ENCODE data around the gene SMTNL1. TPM values are rescaled to one million over a fixed set of nuclear protein-coding genes. Genes with fewer than 3 reads are reported as not detected.

Gene SMTNL1, protein sequence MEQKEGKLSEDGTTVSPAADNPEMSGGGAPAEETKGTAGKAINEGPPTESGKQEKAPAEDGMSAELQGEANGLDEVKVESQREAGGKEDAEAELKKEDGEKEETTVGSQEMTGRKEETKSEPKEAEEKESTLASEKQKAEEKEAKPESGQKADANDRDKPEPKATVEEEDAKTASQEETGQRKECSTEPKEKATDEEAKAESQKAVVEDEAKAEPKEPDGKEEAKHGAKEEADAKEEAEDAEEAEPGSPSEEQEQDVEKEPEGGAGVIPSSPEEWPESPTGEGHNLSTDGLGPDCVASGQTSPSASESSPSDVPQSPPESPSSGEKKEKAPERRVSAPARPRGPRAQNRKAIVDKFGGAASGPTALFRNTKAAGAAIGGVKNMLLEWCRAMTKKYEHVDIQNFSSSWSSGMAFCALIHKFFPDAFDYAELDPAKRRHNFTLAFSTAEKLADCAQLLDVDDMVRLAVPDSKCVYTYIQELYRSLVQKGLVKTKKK
- total RNA-seq: not detected
- long read RNA-seq, donor 1: 0 reads
- long read RNA-seq, donor 2, partial matches to known transcripts: 0 of 1 reads
- long read RNA-seq, donor 2, other reads (novel, unspliced or antisense): 1 of 1 reads

DNA sequence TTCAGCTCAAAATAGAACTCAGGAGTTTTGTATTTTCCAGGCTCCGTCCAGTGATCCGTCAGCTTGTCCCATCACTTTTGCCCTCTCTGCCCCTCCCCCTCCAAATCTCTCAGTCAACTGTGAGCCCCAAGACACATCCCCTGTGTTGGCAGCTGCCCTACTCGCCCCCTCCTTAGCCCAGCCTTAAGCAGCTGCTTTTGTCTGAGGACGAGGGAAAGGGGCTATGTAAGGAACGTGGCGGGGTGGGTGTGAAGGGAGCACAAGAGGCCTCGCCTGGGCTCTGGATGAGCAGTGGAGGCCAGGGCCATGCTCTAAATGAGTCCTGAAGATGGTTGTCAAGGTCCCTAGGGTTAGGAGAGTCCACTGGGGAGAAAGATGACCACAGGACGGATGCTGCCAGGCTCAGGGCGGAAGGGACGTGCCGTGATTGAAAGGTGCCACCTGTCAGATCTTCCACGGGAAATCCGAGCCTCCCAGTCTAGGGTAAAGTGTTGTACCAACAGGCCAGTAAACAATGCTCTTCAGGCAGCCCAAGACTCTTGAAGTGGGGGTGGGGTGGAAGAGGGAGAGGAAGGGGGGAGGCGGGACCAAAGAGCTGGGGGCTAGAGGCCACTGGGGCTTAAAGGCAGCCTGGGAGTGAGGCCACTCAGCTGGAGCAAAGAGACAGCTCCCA, at the start of gene SMTNL1:
SMTNL1 (plus strand) TSS at position 649 of the 673 bp plus-strand sequence. CDS start 5,048 bp downstream, outside the sequence.
- intact Hi-C loops (cut with DNase I, micrococcal nuclease): no loop called here
- DNase-seq (no peak), ATAC-seq (no peak)
- Histone ChIP-seq H3K36me3 (ENCODE audit: low read depth) (no peaks in the 10 kb centered on the region), H3K4me1 (ENCODE audit: low read depth) (no peaks in the 10 kb centered on the region), H3K9me3 (no peaks in the 10 kb centered on the region), H3K4me3 (no peak within 1 kb of the TSS)
- TF ChIP-seq, protein P1, sequence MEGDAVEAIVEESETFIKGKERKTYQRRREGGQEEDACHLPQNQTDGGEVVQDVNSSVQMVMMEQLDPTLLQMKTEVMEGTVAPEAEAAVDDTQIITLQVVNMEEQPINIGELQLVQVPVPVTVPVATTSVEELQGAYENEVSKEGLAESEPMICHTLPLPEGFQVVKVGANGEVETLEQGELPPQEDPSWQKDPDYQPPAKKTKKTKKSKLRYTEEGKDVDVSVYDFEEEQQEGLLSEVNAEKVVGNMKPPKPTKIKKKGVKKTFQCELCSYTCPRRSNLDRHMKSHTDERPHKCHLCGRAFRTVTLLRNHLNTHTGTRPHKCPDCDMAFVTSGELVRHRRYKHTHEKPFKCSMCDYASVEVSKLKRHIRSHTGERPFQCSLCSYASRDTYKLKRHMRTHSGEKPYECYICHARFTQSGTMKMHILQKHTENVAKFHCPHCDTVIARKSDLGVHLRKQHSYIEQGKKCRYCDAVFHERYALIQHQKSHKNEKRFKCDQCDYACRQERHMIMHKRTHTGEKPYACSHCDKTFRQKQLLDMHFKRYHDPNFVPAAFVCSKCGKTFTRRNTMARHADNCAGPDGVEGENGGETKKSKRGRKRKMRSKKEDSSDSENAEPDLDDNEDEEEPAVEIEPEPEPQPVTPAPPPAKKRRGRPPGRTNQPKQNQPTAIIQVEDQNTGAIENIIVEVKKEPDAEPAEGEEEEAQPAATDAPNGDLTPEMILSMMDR (IDR thresholded peaks at IDR 0.05): no peak

DNA sequence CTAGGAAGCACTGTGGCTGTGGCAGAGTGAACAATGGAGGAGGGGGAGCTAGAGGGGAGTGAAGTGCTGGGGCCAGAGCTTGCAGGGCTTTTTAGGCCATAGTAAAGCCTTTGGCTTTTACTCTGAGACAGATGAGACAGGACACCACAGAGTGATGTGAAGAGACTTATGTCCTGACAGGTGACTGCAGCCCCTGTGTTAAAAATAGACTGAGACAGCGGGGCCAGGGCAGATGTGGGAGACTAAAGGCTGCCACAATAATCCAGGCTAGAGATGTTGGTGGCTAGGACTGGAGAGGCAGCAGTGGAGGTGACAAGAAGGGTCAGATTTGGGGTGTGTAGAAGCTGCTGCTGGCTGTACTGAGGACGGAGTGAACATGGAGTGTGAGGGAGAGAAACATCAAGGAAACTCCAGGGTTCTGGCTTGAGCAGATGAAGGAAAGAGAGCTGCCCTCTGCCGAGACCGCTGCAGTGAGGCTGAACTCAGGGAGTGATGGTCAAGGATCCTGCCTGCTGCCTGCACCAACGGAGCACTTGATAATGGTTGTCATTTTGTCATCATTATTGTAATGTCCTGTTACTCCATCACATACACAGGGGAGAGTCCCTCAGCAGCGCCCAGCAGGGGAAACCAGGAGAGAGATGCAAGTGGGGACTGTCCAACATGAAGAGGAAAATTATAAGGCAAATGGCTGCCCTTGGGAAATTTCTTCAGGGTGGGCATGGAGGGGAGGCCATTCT, 49.3 kb upstream of the SMTNL1 start:
- intact Hi-C loops (cut with DNase I, micrococcal nuclease): no loop called here
- H3K4me3 ChIP-seq: no peak overlapping the region
- H3K36me3 ChIP-seq (ENCODE audit: low read depth): no peaks in the 10 kb centered on the region
- DNase-seq (no peak), ATAC-seq (no peak)
- peaks cover 2% of the 10 kb centered on the region for H3K4me1 ChIP-seq (ENCODE audit: low read depth)
- H3K9me3 ChIP-seq: no peaks in the 10 kb centered on the region
- TF ChIP-seq, protein P1 (IDR thresholded peaks at IDR 0.05): no peak

DNA sequence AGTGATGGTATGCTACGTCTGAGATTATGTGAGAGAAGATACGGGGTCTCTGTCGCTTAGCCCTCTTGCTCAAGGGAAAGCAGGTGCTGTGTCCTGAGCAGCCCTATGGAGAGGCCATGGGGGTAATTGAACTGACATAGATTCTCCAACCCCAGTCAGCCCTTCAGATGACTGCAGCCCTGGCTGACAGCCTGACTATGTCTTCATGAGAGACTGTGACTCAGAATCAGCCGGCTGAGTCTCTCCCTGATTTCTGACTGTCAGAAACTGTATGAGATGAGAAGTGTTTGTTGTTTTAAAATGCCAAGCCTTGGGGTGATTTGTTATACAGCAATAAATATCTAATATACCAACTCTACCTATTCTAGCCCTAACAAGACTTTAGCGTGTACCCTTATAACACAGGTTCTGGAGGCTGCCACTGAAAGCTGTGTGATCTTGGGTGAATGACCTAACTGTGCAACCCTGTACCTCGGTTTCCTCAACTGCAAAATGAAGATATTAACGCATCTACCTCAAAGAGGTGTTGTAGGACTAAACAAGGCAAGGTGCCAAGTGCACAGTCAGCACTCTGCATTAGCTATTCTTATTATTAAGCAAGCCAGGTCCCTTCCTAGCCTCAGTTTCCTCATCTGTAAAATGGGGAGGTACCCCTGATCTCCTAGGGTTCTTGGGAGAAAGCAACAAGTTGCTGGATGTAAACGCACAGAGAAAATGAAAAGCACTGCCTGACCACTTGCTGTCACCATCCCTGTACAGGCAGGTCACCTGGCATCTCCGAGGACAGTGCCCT, 46.7 kb upstream of the SMTNL1 start:
- Histone ChIP-seq H3K4me1 (ENCODE audit: low read depth) (no peaks in the 10 kb centered on the region), H3K4me3 (no peak overlapping the region), H3K9me3 (no peaks in the 10 kb centered on the region), H3K36me3 (ENCODE audit: low read depth) (no peaks in the 10 kb centered on the region)
- no peak for DNase-seq
- intact Hi-C loops (cut with DNase I, micrococcal nuclease): loop anchor here (5.0 kb wide), 1 partner anchor 37 kb away; no protein-coding TSS in a partner anchor
- TF ChIP-seq, protein P1 (IDR thresholded peaks at IDR 0.05): no peak
- no peak for ATAC-seq

DNA sequence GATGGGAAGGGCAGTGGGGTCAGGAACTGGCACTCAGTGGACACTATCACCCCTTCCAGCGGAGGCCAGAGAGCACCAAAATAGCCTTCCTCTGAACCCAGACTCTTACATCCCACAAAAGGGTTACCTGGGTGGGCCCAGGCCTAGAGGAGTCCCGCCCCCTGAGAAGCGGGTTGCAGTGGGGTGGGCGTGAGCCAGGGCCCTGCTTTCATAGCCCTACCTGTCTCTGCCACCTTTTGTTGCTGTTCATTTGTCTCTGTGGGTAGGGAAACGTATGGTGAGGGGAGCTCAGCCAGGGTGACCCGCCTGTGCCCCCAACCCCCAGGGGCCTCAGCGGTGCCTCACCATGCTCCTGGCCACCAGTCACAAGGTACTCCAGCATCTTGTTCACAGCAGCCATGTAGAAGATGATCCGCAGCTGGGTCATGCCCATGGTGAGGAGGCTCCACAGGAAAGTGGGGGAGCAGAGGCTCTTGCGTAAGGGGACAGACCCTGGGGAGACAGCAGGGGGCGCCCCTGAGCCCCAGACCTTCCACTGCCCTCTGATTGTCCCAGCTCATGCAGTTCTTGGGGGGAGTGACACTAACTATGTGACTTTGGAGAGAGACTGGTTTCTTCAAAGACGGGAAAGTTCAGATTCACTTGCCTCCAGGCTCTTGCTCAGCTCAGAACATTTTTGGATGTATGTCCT, 45.9 kb upstream of the SMTNL1 start:
- DNase-seq: peak in 2 of 3 donors; percentile 58 to 64
- ATAC-seq: peak; percentile 65
- Histone ChIP-seq H3K4me3 (no peak overlapping the region), H3K9me3 (no peaks in the 10 kb centered on the region), H3K4me1 (ENCODE audit: low read depth) (no peaks in the 10 kb centered on the region), H3K36me3 (ENCODE audit: low read depth) (no peaks in the 10 kb centered on the region)
- intact Hi-C loops (cut with DNase I, micrococcal nuclease): loop anchor here (5.0 kb wide), 1 partner anchor 36 kb away; no protein-coding TSS in a partner anchor
- TF ChIP-seq, protein P1 (IDR thresholded peaks at IDR 0.05): peak; percentile 57
